HEK293 (cell line): ENCODE measurements around the gene ATXN10.

Experiments
- CTCF ChIA-PET: fragments of 350-600 bp; formaldehyde crosslinking; extraction: SDS; loops from one replicate; lab custom pipeline; 2021; ENCODE audit warnings: antibody characterized with exemption; lab: Yijun Ruan, JAX
- POLR2A ChIA-PET: fragments of 300-600 bp; formaldehyde crosslinking; extraction: SDS; loops from one replicate; lab custom pipeline; 2020; ENCODE audit warnings: antibody characterized with exemption, inconsistent platforms; lab: Yijun Ruan, JAX
- H3K27ac ChIP-seq: fragments of 200-500 bp; sonication (Bioruptor generic); 2 replicates; pipeline ENCODE4 v1.5.1; 2014; ENCODE audit warnings: low read depth, low read length, control low read depth, inconsistent platforms; ENCODE audit errors: extremely low read depth
- H3K36me3 ChIP-seq, 2 experiments: fragments of 200-500 bp in 1 of 2; sonication (Bioruptor generic) in 1 of 2; 1 replicate in 1 of 2; 2 replicates in 1 of 2; pipeline ENCODE4 v1.5.1; 2014 to 2017; ENCODE audit warnings: inconsistent platforms in 2 of 2, low read length in 2 of 2; ENCODE audit not compliant: control insufficient read depth in 2 of 2, insufficient read depth in 1 of 2
- H3K4me1 ChIP-seq: fragments of 200-500 bp; sonication (Bioruptor generic); 2 replicates; pipeline ENCODE4 v1.5.1; 2014; ENCODE audit warnings: mild to moderate bottlenecking, low read length, inconsistent platforms; ENCODE audit not compliant: control insufficient read depth, insufficient read depth
- H3K4me3 ChIP-seq: 2 replicates; pipeline ENCODE4 v1.5.1; 2011; ENCODE audit warnings: low read depth, mild to moderate bottlenecking, control low read depth, low read length, moderate library complexity
- H3K9me3 ChIP-seq: fragments of 200-500 bp; sonication (Bioruptor generic); 2 replicates; pipeline ENCODE4 v1.5.1; 2014; ENCODE audit warnings: low read depth, low read length, inconsistent platforms; ENCODE audit not compliant: control insufficient read depth, insufficient read depth
- GLI4 ChIP-seq: fragments of 450-650 bp; formaldehyde crosslinking; IDR thresholded peaks from 2 replicates; pipeline ENCODE4 v1.5.1; 2016; ENCODE audit warnings: missing biosample characterization, missing genetic modification characterization
- SCRT1 ChIP-seq: fragments of 450-650 bp; formaldehyde crosslinking; IDR thresholded peaks from 2 replicates; pipeline ENCODE4 v1.5.1; 2016; ENCODE audit warnings: missing biosample characterization, missing genetic modification characterization, borderline replicate concordance
- ZFP41 ChIP-seq: fragments of 450-650 bp; formaldehyde crosslinking; IDR thresholded peaks from 2 replicates; pipeline ENCODE4 v1.5.1; 2016; ENCODE audit warnings: missing biosample characterization, missing genetic modification characterization, borderline replicate concordance
- ZNF10 ChIP-seq: fragments of 450-650 bp; formaldehyde crosslinking; IDR thresholded peaks from 2 replicates; pipeline ENCODE4 v1.5.1; 2017; ENCODE audit warnings: missing biosample characterization, missing genetic modification characterization
- ZNF169 ChIP-seq: fragments of 450-650 bp; formaldehyde crosslinking; IDR thresholded peaks from 2 replicates; pipeline ENCODE4 v1.5.1; 2016; ENCODE audit warnings: missing biosample characterization, missing genetic modification characterization
- ZNF174 ChIP-seq: fragments of 450-650 bp; formaldehyde crosslinking; IDR thresholded peaks from 2 replicates; pipeline ENCODE4 v1.5.0; 2017; ENCODE audit warnings: missing biosample characterization, mild to moderate bottlenecking, missing genetic modification characterization
- ZNF175 ChIP-seq: fragments of 450-650 bp; formaldehyde crosslinking; IDR thresholded peaks from 2 replicates; pipeline ENCODE4 v1.5.1; 2016; ENCODE audit warnings: missing biosample characterization, missing genetic modification characterization
- ZNF311 ChIP-seq: fragments of 450-650 bp; formaldehyde crosslinking; IDR thresholded peaks from 2 replicates; pipeline ENCODE4 v1.5.1; 2017; ENCODE audit warnings: missing biosample characterization, missing genetic modification characterization, borderline replicate concordance
- ZNF350 ChIP-seq: fragments of 450-650 bp; formaldehyde crosslinking; IDR thresholded peaks from 2 replicates; pipeline ENCODE4 v1.5.0; 2017; ENCODE audit warnings: missing biosample characterization, mild to moderate bottlenecking, missing genetic modification characterization
- ZNF510 ChIP-seq: fragments of 450-650 bp; formaldehyde crosslinking; IDR thresholded peaks from 2 replicates; pipeline ENCODE4 v1.5.1; 2018; ENCODE audit warnings: mild to moderate bottlenecking, missing genetic modification characterization, missing biosample characterization; ENCODE audit not compliant: insufficient replicate concordance
- ZNF596 ChIP-seq: fragments of 450-650 bp; IDR thresholded peaks from 2 replicates; pipeline ENCODE4 v1.5.0; 2018; ENCODE audit warnings: missing biosample characterization, mild to moderate bottlenecking, missing genetic modification characterization, moderate library complexity
- ZNF658 ChIP-seq: fragments of 450-650 bp; formaldehyde crosslinking; IDR thresholded peaks from 2 replicates; pipeline ENCODE4; 2016; ENCODE audit warnings: missing biosample characterization, missing genetic modification characterization
- ZNF768 ChIP-seq: fragments of 450-650 bp; formaldehyde crosslinking; IDR thresholded peaks from 2 replicates; pipeline ENCODE4 v1.5.1; 2018; ENCODE audit warnings: missing biosample characterization, mild to moderate bottlenecking, missing genetic modification characterization
- ZNF785 ChIP-seq: fragments of 450-650 bp; formaldehyde crosslinking; IDR thresholded peaks from 2 replicates; pipeline ENCODE4 v1.5.1; 2016; ENCODE audit warnings: missing biosample characterization, missing genetic modification characterization
- TF ChIP-seq, protein P1 (sequence below): fragments of 450-650 bp; formaldehyde crosslinking; IDR thresholded peaks from 2 replicates; pipeline ENCODE4 v1.5.1; 2016; ENCODE audit warnings: missing biosample characterization, missing genetic modification characterization, borderline replicate concordance
- TF ChIP-seq, protein P2 (sequence below): fragments of 450-650 bp; formaldehyde crosslinking; IDR thresholded peaks from 2 replicates; pipeline ENCODE4 v1.5.1; 2016; ENCODE audit warnings: missing biosample characterization, missing genetic modification characterization
- TF ChIP-seq, protein P3 (sequence below): fragments of 450-650 bp; formaldehyde crosslinking; IDR thresholded peaks from 2 replicates; pipeline ENCODE4 v1.5.1; 2017; ENCODE audit warnings: missing biosample characterization, missing genetic modification characterization

Gene ATXN10

DNA sequence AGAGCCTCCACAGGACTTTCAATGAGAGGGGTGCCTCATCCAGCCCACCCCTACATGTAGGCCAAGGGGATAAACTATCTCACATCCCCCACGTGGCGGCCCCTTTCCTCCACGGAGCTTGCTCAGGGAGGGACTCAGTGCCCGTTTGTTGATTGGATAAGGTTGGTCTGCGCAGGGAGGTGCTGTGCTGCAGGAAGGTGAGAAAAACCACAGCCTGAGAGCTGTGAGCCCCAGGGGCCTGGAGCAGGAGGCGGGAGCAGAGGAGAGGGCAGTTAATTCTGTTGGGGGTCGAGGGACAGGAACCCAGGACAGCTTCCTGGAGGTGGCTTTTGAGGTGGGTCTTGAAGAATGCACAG, 31.9 kb upstream of the ATXN10 start:
- Histone ChIP-seq H3K4me1 (no peaks in the 10 kb centered on the region), H3K4me3 (no peak overlapping the region), H3K27ac (no peak overlapping the region), H3K36me3 (no peaks in the 10 kb centered on the region), H3K9me3 (no peaks in the 10 kb centered on the region)
- TF ChIP-seq ZFP41 (tag by site-specific recombination): no peak
- TF ChIP-seq ZNF768 (tag by site-specific recombination): no peak
- TF ChIP-seq, protein P1, sequence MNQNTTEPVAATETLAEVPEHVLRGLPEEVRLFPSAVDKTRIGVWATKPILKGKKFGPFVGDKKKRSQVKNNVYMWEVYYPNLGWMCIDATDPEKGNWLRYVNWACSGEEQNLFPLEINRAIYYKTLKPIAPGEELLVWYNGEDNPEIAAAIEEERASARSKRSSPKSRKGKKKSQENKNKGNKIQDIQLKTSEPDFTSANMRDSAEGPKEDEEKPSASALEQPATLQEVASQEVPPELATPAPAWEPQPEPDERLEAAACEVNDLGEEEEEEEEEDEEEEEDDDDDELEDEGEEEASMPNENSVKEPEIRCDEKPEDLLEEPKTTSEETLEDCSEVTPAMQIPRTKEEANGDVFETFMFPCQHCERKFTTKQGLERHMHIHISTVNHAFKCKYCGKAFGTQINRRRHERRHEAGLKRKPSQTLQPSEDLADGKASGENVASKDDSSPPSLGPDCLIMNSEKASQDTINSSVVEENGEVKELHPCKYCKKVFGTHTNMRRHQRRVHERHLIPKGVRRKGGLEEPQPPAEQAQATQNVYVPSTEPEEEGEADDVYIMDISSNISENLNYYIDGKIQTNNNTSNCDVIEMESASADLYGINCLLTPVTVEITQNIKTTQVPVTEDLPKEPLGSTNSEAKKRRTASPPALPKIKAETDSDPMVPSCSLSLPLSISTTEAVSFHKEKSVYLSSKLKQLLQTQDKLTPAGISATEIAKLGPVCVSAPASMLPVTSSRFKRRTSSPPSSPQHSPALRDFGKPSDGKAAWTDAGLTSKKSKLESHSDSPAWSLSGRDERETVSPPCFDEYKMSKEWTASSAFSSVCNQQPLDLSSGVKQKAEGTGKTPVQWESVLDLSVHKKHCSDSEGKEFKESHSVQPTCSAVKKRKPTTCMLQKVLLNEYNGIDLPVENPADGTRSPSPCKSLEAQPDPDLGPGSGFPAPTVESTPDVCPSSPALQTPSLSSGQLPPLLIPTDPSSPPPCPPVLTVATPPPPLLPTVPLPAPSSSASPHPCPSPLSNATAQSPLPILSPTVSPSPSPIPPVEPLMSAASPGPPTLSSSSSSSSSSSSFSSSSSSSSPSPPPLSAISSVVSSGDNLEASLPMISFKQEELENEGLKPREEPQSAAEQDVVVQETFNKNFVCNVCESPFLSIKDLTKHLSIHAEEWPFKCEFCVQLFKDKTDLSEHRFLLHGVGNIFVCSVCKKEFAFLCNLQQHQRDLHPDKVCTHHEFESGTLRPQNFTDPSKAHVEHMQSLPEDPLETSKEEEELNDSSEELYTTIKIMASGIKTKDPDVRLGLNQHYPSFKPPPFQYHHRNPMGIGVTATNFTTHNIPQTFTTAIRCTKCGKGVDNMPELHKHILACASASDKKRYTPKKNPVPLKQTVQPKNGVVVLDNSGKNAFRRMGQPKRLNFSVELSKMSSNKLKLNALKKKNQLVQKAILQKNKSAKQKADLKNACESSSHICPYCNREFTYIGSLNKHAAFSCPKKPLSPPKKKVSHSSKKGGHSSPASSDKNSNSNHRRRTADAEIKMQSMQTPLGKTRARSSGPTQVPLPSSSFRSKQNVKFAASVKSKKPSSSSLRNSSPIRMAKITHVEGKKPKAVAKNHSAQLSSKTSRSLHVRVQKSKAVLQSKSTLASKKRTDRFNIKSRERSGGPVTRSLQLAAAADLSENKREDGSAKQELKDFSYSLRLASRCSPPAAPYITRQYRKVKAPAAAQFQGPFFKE (tag by site-specific recombination): no peak
- no peak for TF ChIP-seq ZNF658
- TF ChIP-seq, protein P2, sequence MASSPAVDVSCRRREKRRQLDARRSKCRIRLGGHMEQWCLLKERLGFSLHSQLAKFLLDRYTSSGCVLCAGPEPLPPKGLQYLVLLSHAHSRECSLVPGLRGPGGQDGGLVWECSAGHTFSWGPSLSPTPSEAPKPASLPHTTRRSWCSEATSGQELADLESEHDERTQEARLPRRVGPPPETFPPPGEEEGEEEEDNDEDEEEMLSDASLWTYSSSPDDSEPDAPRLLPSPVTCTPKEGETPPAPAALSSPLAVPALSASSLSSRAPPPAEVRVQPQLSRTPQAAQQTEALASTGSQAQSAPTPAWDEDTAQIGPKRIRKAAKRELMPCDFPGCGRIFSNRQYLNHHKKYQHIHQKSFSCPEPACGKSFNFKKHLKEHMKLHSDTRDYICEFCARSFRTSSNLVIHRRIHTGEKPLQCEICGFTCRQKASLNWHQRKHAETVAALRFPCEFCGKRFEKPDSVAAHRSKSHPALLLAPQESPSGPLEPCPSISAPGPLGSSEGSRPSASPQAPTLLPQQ (tag by site-specific recombination): no peak
- no peak for TF ChIP-seq ZNF169
- TF ChIP-seq, protein P3, sequence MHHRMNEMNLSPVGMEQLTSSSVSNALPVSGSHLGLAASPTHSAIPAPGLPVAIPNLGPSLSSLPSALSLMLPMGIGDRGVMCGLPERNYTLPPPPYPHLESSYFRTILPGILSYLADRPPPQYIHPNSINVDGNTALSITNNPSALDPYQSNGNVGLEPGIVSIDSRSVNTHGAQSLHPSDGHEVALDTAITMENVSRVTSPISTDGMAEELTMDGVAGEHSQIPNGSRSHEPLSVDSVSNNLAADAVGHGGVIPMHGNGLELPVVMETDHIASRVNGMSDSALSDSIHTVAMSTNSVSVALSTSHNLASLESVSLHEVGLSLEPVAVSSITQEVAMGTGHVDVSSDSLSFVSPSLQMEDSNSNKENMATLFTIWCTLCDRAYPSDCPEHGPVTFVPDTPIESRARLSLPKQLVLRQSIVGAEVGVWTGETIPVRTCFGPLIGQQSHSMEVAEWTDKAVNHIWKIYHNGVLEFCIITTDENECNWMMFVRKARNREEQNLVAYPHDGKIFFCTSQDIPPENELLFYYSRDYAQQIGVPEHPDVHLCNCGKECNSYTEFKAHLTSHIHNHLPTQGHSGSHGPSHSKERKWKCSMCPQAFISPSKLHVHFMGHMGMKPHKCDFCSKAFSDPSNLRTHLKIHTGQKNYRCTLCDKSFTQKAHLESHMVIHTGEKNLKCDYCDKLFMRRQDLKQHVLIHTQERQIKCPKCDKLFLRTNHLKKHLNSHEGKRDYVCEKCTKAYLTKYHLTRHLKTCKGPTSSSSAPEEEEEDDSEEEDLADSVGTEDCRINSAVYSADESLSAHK: no peak
- no peak for TF ChIP-seq ZNF311 (tag by site-specific recombination)
- no peak for TF ChIP-seq ZNF175 (tag by site-specific recombination)
- no peak for TF ChIP-seq ZNF350 (tag by site-specific recombination)
- TF ChIP-seq ZNF174 (tag by site-specific recombination): no peak
- TF ChIP-seq ZNF10 (tag by site-specific recombination): no peak
- TF ChIP-seq SCRT1 (tag by site-specific recombination): no peak
- TF ChIP-seq ZNF510: no peak
- TF ChIP-seq ZNF785: no peak
- no peak for TF ChIP-seq ZNF596 (tag by site-specific recombination)
- no peak for TF ChIP-seq GLI4 (tag by site-specific recombination)
- POLR2A ChIA-PET: no interaction called here
- CTCF ChIA-PET: no interaction called here
